GM13976 (cell line): ENCODE data around the gene CBFA2T3.
A peak's percentile ranks its signal among the peaks of the same experiment; 100 is the strongest.

ENCODE experiments used
- DNase-seq: peaks from one replicate; pipeline ENCODE4 v3.0.0; 2012; ENCODE audit warnings: low spot score
- CTCF ChIP-seq: IDR thresholded peaks from 2 replicates; pipeline ENCODE4 v1.5.1; 2012; ENCODE audit warnings: borderline replicate concordance, mild to moderate bottlenecking; ENCODE audit not compliant: insufficient read depth; ENCODE audit errors: extremely low read depth, missing control alignments, control extremely low read depth
- in situ Hi-C: fragments of 300-500 bp; cut with MboI; formaldehyde crosslinking; loops from one replicate; pipeline ENCODE4 v1.12.0; 2022; ENCODE audit warnings: low sequenced_read_pairs, mixed read lengths, inconsistent platforms; ENCODE audit not compliant: unreplicated experiment

Gene CBFA2T3

DNA sequence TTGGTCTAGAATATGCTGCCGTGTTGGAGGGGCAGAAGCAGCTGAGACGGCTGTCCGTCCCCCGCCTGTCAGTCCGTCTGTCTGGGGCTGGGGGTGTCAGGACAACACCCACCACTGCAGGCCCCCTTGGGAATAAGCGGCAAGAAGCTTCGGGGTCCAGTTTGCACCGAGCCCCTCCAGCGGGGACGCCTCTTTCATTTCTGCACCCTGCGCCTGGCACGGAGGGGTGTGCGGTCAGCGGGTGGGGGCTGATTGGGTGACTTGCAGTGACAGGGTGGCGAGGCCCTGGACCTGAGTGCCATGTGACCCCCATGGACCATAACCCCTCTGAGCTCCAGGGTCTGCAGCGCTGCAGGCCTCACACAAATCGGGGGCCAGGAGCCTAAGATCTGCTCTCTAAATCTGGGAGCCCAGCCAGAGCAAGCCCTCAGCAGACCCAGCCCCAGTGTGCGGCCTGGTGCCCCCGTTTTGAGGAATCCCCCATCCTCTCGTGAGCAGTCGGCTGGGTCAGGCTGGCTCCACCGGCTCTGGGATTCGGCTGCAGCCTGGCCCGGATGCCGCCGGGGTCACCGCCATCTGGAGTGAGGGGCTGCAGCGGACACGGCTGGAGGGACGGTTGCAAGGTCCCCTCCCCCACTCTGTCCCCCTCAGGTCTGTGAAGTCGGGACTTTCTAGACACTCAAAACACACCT is 8.3 kb downstream of the CBFA2T3 start:
- in situ Hi-C loops, result no loop called here
- TF ChIP-seq CTCF, result no peak
- no peak for DNase-seq

DNA sequence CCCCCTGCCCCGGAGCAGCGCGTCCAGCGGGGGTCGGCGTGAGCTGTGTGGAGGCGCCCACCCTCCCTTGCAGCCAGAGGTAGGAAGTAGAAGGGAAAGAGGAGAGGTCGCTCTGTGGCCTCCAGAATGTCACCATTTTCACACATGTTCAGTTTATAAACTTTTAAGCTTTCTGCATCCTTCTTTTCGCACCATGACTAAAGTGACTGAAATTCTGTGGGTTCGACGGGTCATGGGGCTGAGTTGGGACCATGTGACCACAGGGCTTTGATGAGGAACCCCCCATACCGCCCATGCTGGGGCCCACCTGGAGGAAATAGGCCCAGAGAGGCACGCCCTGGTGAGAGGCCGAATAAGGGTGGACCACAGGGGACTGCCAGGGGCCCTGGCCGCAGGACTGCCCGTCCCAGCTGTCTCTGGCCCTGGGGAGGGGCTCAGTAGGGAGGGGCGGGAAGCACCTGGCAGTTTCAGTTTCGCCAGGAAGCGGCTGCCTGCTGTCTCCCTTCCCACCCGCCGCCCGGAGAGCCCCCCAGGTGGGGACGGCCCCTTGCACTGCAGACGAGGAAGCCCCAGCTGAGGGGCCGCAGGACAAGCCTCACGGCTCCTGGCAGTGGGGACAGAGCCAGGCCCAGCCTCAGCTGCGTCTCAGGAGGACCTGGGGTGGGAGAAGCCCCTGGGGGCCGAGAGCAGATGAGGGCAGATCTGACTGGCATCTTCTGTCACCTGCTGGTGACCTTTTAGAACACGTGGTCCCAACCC is 9.0 kb downstream of the CBFA2T3 start:
- in situ Hi-C loops, result no loop called here
- peak; percentile 87 for DNase-seq
- TF ChIP-seq CTCF, result no peak

GRCh38 chr16:88966986-88967829 is 9.8 kb downstream of the CBFA2T3 start:
- in situ Hi-C loops, result no loop called here
- no peak for TF ChIP-seq CTCF
- no peak for DNase-seq

DNA sequence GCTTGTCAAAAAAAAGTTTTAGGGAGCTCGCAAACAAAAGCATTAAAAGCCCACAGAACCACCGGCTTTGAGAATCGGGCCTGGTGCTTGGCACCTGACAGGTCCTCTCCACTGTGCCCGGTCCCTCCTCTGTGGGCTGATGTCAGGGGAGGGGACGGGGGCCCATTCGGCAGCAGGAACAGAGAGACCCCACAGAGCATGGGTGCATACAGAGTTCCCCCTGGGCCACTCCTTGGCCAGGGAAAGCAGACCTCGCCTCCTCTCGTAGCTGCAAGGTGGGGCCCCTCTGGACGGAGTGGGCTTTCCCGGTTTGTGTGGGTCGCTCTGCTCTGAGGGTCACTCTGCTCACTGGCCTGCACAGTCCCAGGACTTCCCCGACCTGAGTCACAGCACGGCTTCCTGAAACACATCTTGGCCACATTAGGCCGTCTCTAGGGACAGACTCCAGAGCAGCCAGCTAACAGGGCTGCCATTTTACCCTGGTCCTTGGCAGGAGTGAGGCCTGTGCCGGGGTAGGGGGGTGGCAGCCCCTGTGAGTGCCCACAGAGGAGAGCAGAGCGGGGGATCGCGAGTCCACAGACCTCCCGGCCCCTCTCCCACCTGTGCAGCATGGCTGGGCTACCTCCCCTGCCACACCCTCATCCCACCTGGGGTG is 11.1 kb downstream of the CBFA2T3 start:
- no peak for DNase-seq
- no peak for TF ChIP-seq CTCF
- in situ Hi-C loops, result no loop called here

- in situ Hi-C loops, result no loop called here
Measured at GRCh38 chr16:88965411-88965810, 11.6 kb downstream of the CBFA2T3 start.

More at GRCh38 chr16:88965411-88965810, 11.6 kb downstream of the CBFA2T3 start:
- DNase-seq, result no peak
- no peak for TF ChIP-seq CTCF
